SK-N-SH treated with all-trans-retinoic acid at 6 μM for 48 hours (cell line): ENCODE data around the gene PRKG1.

Source experiments
- ATAC-seq: fragments of 200-7000 bp; cut with Tn5 transposase; 3 replicates; pipeline ENCODE4 v1.9.1; 2020; ENCODE audit warnings: mild to moderate bottlenecking, moderate library complexity
- ARNTL ChIP-seq: fragments of 450-650 bp; formaldehyde crosslinking; IDR thresholded peaks from 2 replicates; pipeline ENCODE4 v1.5.0; 2020; ENCODE audit warnings: low read depth, mild to moderate bottlenecking, moderate library complexity, borderline replicate concordance
- BACH2 ChIP-seq: fragments of 250-450 bp; sonication (Bioruptor Pico); IDR thresholded peaks from 2 replicates; pipeline ENCODE4 v1.9.0; 2021; ENCODE audit warnings: mild to moderate bottlenecking, borderline replicate concordance
- CREB5 ChIP-seq: fragments of 250-450 bp; sonication (Bioruptor Pico); IDR thresholded peaks from 2 replicates; pipeline ENCODE4 v1.5.1; 2020; ENCODE audit warnings: low read depth, mild to moderate bottlenecking, moderate library complexity
- CSDC2 ChIP-seq: fragments of 250-450 bp; sonication (Bioruptor Pico); IDR thresholded peaks from 2 replicates; pipeline ENCODE4 v1.5.0; 2020; ENCODE audit warnings: mild to moderate bottlenecking, moderate library complexity
- CSRNP3 ChIP-seq: fragments of 250-450 bp; sonication (Bioruptor Pico); IDR thresholded peaks from 2 replicates; pipeline ENCODE4 v1.5.1; 2021; ENCODE audit warnings: mild to moderate bottlenecking, moderate library complexity
- ESRRG ChIP-seq: fragments of 250-450 bp; sonication (Bioruptor Pico); IDR thresholded peaks from 2 replicates; pipeline ENCODE4 v1.6.1; 2021; ENCODE audit warnings: mild to moderate bottlenecking
- GLIS3 ChIP-seq: fragments of 250-450 bp; sonication (Bioruptor Pico); IDR thresholded peaks from 2 replicates; pipeline ENCODE4 v1.5.0; 2020; ENCODE audit warnings: mild to moderate bottlenecking, moderate library complexity
- ISL1 ChIP-seq: fragments of 250-450 bp; sonication (Bioruptor Pico); IDR thresholded peaks from 2 replicates; pipeline ENCODE4 v2.1.2; 2022; ENCODE audit warnings: mild to moderate bottlenecking, moderate library complexity
- OSR1 ChIP-seq: fragments of 250-450 bp; sonication (Bioruptor Pico); IDR thresholded peaks from 2 replicates; pipeline ENCODE4 v1.8.0; 2022; ENCODE audit warnings: moderate library complexity, mild to moderate bottlenecking, inconsistent platforms
- PATZ1 ChIP-seq: fragments of 250-450 bp; sonication (Bioruptor Pico); IDR thresholded peaks from 2 replicates; pipeline ENCODE4 v1.8.0; 2020; ENCODE audit warnings: mild to moderate bottlenecking, moderate library complexity, borderline replicate concordance
- PPARA ChIP-seq: fragments of 250-450 bp; sonication (Bioruptor Pico); IDR thresholded peaks from 2 replicates; pipeline ENCODE4 v1.5.0; 2020; ENCODE audit warnings: mild to moderate bottlenecking, borderline replicate concordance
- RARB ChIP-seq: fragments of 250-450 bp; sonication (Bioruptor Pico); IDR thresholded peaks from 2 replicates; pipeline ENCODE4 v1.8.0; 2021; ENCODE audit warnings: mild to moderate bottlenecking, moderate library complexity
- SNAI2 ChIP-seq: fragments of 250-450 bp; sonication (Bioruptor Pico); IDR thresholded peaks from 2 replicates; pipeline ENCODE4 v1.5.0; 2020; ENCODE audit warnings: mild to moderate bottlenecking, moderate library complexity
- TCF4 ChIP-seq: fragments of 250-450 bp; sonication (Bioruptor Pico); IDR thresholded peaks from 2 replicates; pipeline ENCODE4 v1.8.0; 2021; ENCODE audit warnings: mild to moderate bottlenecking, moderate library complexity, borderline replicate concordance
- TOX ChIP-seq: fragments of 250-450 bp; sonication (Bioruptor Pico); IDR thresholded peaks from 2 replicates; pipeline ENCODE4 v1.8.0; 2021; ENCODE audit warnings: mild to moderate bottlenecking, moderate library complexity, borderline replicate concordance
- ZC3H10 ChIP-seq: fragments of 250-450 bp; sonication (Bioruptor Pico); IDR thresholded peaks from 2 replicates; pipeline ENCODE4 v1.5.1; 2021; ENCODE audit warnings: mild to moderate bottlenecking, moderate library complexity
- ZFP3 ChIP-seq: fragments of 250-450 bp; sonication (Bioruptor Pico); IDR thresholded peaks from 2 replicates; pipeline ENCODE4 v1.5.0; 2020; ENCODE audit warnings: mild to moderate bottlenecking, moderate library complexity
- ZFP30 ChIP-seq: fragments of 450-650 bp; formaldehyde crosslinking; IDR thresholded peaks from 2 replicates; pipeline ENCODE4 v1.5.0; 2022; ENCODE audit warnings: mild to moderate bottlenecking, moderate library complexity
- ZNF565 ChIP-seq: fragments of 450-650 bp; formaldehyde crosslinking; conservative IDR thresholded peaks from 2 replicates; pipeline ENCODE4 v1.5.0; 2020; ENCODE audit warnings: low read depth, mild to moderate bottlenecking, moderate library complexity
- ZNF70 ChIP-seq: fragments of 450-650 bp; formaldehyde crosslinking; IDR thresholded peaks from 2 replicates; pipeline ENCODE4 v1.5.0; 2020; ENCODE audit warnings: mild to moderate bottlenecking, moderate library complexity
- TF ChIP-seq, protein P1 (sequence below): fragments of 250-450 bp; sonication (Bioruptor Pico); IDR thresholded peaks from 2 replicates; pipeline ENCODE4 v1.8.0; 2021; ENCODE audit warnings: low read depth, mild to moderate bottlenecking, moderate library complexity, borderline replicate concordance
- TF ChIP-seq, protein P2 (sequence below): fragments of 250-450 bp; sonication (Bioruptor Pico); IDR thresholded peaks from 2 replicates; pipeline ENCODE4 v1.5.0; 2020; ENCODE audit warnings: mild to moderate bottlenecking, moderate library complexity

The PRKG1 gene

GRCh38 chr10:51986516-51986915 lies 912.2 kb downstream of the PRKG1 start:
- ATAC-seq: no peak
- TF ChIP-seq OSR1: no peak
- TF ChIP-seq ZC3H10 (CRISPR knock-in tag): no peak
- no peak for TF ChIP-seq ESRRG (CRISPR knock-in tag)
- no peak for TF ChIP-seq PATZ1 (CRISPR knock-in tag)
- TF ChIP-seq ZNF70 (CRISPR knock-in tag): no peak
- TF ChIP-seq BACH2 (CRISPR knock-in tag): no peak
- TF ChIP-seq TOX (CRISPR knock-in tag): no peak
- no peak for TF ChIP-seq GLIS3 (CRISPR knock-in tag)
- TF ChIP-seq ZFP3: no peak
- TF ChIP-seq SNAI2: no peak
- TF ChIP-seq PPARA (CRISPR knock-in tag): no peak
- TF ChIP-seq, protein P1, sequence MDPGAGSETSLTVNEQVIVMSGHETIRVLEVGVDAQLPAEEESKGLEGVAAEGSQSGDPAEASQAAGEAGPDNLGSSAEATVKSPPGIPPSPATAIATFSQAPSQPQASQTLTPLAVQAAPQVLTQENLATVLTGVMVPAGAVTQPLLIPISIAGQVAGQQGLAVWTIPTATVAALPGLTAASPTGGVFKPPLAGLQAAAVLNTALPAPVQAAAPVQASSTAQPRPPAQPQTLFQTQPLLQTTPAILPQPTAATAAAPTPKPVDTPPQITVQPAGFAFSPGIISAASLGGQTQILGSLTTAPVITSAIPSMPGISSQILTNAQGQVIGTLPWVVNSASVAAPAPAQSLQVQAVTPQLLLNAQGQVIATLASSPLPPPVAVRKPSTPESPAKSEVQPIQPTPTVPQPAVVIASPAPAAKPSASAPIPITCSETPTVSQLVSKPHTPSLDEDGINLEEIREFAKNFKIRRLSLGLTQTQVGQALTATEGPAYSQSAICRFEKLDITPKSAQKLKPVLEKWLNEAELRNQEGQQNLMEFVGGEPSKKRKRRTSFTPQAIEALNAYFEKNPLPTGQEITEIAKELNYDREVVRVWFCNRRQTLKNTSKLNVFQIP (CRISPR knock-in tag): no peak
- TF ChIP-seq, protein P2, sequence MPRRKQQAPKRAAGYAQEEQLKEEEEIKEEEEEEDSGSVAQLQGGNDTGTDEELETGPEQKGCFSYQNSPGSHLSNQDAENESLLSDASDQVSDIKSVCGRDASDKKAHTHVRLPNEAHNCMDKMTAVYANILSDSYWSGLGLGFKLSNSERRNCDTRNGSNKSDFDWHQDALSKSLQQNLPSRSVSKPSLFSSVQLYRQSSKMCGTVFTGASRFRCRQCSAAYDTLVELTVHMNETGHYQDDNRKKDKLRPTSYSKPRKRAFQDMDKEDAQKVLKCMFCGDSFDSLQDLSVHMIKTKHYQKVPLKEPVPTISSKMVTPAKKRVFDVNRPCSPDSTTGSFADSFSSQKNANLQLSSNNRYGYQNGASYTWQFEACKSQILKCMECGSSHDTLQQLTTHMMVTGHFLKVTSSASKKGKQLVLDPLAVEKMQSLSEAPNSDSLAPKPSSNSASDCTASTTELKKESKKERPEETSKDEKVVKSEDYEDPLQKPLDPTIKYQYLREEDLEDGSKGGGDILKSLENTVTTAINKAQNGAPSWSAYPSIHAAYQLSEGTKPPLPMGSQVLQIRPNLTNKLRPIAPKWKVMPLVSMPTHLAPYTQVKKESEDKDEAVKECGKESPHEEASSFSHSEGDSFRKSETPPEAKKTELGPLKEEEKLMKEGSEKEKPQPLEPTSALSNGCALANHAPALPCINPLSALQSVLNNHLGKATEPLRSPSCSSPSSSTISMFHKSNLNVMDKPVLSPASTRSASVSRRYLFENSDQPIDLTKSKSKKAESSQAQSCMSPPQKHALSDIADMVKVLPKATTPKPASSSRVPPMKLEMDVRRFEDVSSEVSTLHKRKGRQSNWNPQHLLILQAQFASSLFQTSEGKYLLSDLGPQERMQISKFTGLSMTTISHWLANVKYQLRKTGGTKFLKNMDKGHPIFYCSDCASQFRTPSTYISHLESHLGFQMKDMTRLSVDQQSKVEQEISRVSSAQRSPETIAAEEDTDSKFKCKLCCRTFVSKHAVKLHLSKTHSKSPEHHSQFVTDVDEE (CRISPR knock-in tag): no peak
- TF ChIP-seq CSDC2 (CRISPR knock-in tag): no peak
- no peak for TF ChIP-seq TCF4 (CRISPR knock-in tag)
- no peak for TF ChIP-seq ZNF565
- no peak for TF ChIP-seq ISL1 (CRISPR knock-in tag)
- no peak for TF ChIP-seq CREB5 (CRISPR knock-in tag)
- TF ChIP-seq RARB (CRISPR knock-in tag): no peak
- no peak for TF ChIP-seq ARNTL (CRISPR knock-in tag)

GRCh38 chr10:51993475-51993874 lies 919.2 kb downstream of the PRKG1 start:
- TF ChIP-seq TOX (CRISPR knock-in tag) (no peak), ARNTL (CRISPR knock-in tag) (no peak), ZFP30 (CRISPR knock-in tag) (no peak), CSDC2 (CRISPR knock-in tag) (no peak), ZNF70 (CRISPR knock-in tag) (no peak), ESRRG (CRISPR knock-in tag) (no peak), PATZ1 (CRISPR knock-in tag) (no peak), ISL1 (CRISPR knock-in tag) (no peak), ZNF565 (no peak), SNAI2 (no peak), CSRNP3 (no peak)
- TF ChIP-seq, protein P1 (CRISPR knock-in tag): no peak
- TF ChIP-seq, protein P2 (CRISPR knock-in tag): no peak
- no peak for ATAC-seq
